ENCODE data around the gene SMG6.

SMG6 gene

DNA sequence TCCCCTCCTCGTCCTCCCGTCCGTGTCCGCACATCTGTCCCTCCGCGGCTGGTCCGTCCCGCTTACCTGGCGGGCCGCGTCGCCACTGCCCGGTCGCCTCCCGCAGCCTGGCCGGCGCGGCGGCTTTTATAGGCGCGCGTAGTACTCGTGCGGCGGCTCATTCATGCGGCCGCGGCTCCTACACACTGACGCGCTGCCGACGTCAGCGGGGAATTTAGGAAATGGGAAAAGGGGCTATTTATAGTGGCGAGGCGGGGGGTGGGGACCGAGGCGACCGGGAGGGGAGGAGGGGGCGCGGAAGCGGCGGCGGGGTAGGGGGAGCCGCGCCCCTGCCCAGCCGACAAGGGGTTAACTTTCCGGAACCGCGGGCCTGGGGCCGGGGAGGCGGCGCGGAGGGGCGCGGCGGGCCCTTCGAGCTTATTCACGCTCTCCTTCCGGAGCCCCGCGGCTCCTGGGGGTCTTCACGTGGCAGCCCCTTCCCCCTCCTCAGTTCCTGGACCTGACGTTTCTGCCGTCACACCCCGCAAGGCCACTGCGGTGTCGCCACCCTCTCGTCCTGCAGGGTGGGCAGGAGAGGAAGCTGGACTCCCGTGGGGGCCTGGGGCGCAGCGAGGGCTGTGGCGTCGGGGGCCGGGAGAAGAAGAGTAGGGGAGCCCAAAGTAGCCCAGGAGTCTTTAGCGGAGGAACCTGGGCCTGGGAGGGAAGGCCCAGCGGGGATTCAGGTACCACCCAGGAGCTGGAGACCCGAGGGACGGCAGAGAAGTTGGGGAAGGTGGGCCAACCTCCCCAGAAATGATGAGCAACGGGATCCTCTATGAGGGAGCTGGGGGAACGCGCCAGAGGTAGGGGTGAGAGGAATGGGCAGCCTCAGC lies 252.3 kb downstream of the SMG6 start:
- H3K79me2 ChIP-seq (ENCODE audit: insufficient read depth, low read length): no peaks in the 10 kb centered on the region
- H3K4me3 ChIP-seq (ENCODE audit: insufficient read depth, low read length, poor library complexity, severe bottlenecking): no peak overlapping the region
- no peaks in the 10 kb centered on the region for H4K20me1 ChIP-seq (ENCODE audit: low read depth, low read length)
- no peak overlapping the region for H2AFZ ChIP-seq (ENCODE audit: low read depth, low read length, severe bottlenecking)
- H3K36me3 ChIP-seq (ENCODE audit: low read length): no peaks in the 10 kb centered on the region
- no peaks in the 10 kb centered on the region for H3K9me3 ChIP-seq (ENCODE audit: insufficient read depth, low read length)
- H3K27ac ChIP-seq (ENCODE audit: low read depth, low read length): no peak overlapping the region
- H3K4me2 ChIP-seq (ENCODE audit: low read depth, low read length, poor library complexity, severe bottlenecking): no peak overlapping the region
- no peaks in the 10 kb centered on the region for H3K27me3 ChIP-seq (ENCODE audit: low read length)
- H3F3A ChIP-seq (ENCODE audit: insufficient read depth): 0 out of 2 replicates have a peak, but pooled peaks cover 9% of the 10 kb centered on the region
- no peak overlapping the region for H3K9ac ChIP-seq (ENCODE audit: low read length)
- no peaks in the 10 kb centered on the region for H3K9me2 ChIP-seq (replicated peaks; ENCODE audit: insufficient read depth, low read length)
- TF ChIP-seq, protein P1, sequence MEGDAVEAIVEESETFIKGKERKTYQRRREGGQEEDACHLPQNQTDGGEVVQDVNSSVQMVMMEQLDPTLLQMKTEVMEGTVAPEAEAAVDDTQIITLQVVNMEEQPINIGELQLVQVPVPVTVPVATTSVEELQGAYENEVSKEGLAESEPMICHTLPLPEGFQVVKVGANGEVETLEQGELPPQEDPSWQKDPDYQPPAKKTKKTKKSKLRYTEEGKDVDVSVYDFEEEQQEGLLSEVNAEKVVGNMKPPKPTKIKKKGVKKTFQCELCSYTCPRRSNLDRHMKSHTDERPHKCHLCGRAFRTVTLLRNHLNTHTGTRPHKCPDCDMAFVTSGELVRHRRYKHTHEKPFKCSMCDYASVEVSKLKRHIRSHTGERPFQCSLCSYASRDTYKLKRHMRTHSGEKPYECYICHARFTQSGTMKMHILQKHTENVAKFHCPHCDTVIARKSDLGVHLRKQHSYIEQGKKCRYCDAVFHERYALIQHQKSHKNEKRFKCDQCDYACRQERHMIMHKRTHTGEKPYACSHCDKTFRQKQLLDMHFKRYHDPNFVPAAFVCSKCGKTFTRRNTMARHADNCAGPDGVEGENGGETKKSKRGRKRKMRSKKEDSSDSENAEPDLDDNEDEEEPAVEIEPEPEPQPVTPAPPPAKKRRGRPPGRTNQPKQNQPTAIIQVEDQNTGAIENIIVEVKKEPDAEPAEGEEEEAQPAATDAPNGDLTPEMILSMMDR (IDR thresholded peaks at IDR 0.05; ENCODE audit: insufficient read depth, low read length, poor library complexity, severe bottlenecking): no peak
- no peak for TF ChIP-seq EZH2phosphoT487 (conservative IDR thresholded peaks at IDR 0.05; ENCODE audit: low read length)

GRCh38 chr17:2050300-2051060 lies 253.1 kb downstream of the SMG6 start:
- TF ChIP-seq, protein P1 (IDR thresholded peaks at IDR 0.05; ENCODE audit: insufficient read depth, low read length, poor library complexity, severe bottlenecking): no peak
- no peak for TF ChIP-seq EZH2phosphoT487 (conservative IDR thresholded peaks at IDR 0.05; ENCODE audit: low read length)
- H3K27me3 ChIP-seq (ENCODE audit: low read length): no peaks in the 10 kb centered on the region

DNA sequence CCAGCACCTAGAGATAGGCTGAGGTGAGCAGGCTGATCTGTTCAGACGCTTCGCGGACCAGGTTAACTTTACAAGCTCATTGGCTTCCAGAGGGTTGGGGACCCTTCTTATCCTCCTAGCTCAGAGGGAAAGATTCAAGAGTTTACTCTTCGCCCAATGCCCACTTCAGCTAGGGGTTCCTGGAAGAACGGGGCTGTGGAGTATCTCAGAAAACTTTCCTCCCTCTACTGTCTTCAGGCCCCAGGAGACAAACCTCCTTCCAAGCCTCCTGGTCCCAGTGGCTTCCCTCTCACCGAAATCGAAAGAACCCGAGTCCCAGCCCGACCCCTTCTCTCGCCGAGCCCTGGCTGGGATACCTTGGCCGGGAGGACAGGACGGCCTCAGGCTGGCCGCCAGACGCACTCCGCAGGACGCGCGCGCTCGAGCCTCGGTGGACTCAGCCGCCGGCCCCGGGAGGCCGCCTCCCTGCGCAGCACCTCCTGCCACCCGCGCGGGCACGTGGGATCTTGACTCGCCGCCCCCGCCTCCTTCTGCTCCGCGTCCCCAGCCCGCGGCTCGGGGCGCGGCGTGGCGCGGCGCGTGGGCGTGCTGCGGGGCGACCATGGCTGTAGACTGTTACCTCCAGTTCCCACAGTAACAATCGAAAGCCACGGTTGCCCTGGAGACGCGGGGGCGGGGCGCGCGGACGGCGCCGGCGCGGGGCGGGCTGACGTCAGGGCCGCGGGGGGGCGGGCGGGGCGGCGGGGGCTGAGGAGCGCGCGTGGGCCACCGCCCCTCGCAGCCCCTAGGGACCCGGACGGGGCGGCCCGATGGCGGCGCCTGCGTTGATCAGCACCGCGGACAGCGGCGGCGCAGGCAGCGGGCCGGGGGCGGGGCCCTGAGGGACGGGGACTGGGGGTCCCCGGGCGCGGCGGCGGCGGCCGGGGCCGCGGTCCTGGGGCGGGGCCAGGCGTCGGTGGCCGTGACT lies 254.0 kb downstream of the SMG6 start:
- H3K27me3 ChIP-seq (ENCODE audit: low read length): no peaks in the 10 kb centered on the region
- TF ChIP-seq, protein P1 (IDR thresholded peaks at IDR 0.05; ENCODE audit: insufficient read depth, low read length, poor library complexity, severe bottlenecking): no peak
- TF ChIP-seq EZH2phosphoT487 (conservative IDR thresholded peaks at IDR 0.05; ENCODE audit: low read length): no peak
- peak overlapping the region; percentile 56 for H3K4me3 ChIP-seq (ENCODE audit: insufficient read depth, low read length, poor library complexity, severe bottlenecking)
- no peaks in the 10 kb centered on the region for H3K79me2 ChIP-seq (ENCODE audit: insufficient read depth, low read length)
- no peaks in the 10 kb centered on the region for H3K36me3 ChIP-seq (ENCODE audit: low read length)
- no peak overlapping the region for H2AFZ ChIP-seq (ENCODE audit: low read depth, low read length, severe bottlenecking)
- no peaks in the 10 kb centered on the region for H4K20me1 ChIP-seq (ENCODE audit: low read depth, low read length)
- H3K9me2 ChIP-seq (replicated peaks; ENCODE audit: insufficient read depth, low read length): no peaks in the 10 kb centered on the region
- no peak overlapping the region for H3K27ac ChIP-seq (ENCODE audit: low read depth, low read length)
- H3K9me3 ChIP-seq (ENCODE audit: insufficient read depth, low read length): no peaks in the 10 kb centered on the region
- peak overlapping the region; percentile 20; the same call in 1 of the 2 replicates for H3K9ac ChIP-seq (ENCODE audit: low read length)
- peaks cover 9% of the 10 kb centered on the region; the same call in 1 of the 2 replicates for H3F3A ChIP-seq (ENCODE audit: insufficient read depth)
- H3K4me2 ChIP-seq (ENCODE audit: low read depth, low read length, poor library complexity, severe bottlenecking): peak overlapping the region; percentile 62

More at GRCh38 chr17:2050300-2051060, 253.1 kb downstream of the SMG6 start:
- Histone ChIP-seq H3F3A (ENCODE audit: insufficient read depth) (0 out of 2 replicates have a peak, but pooled peaks cover 9% of the 10 kb centered on the region), H3K4me3 (ENCODE audit: insufficient read depth, low read length, poor library complexity, severe bottlenecking) (peak overlapping the region; percentile 54), H3K9me3 (ENCODE audit: insufficient read depth, low read length) (no peaks in the 10 kb centered on the region), H3K27ac (ENCODE audit: low read depth, low read length) (no peak overlapping the region), H3K36me3 (ENCODE audit: low read length) (no peaks in the 10 kb centered on the region), H3K4me2 (ENCODE audit: low read depth, low read length, poor library complexity, severe bottlenecking) (peak overlapping the region; percentile 53), H3K9ac (ENCODE audit: low read length) (no peak overlapping the region), H3K9me2 (replicated peaks; ENCODE audit: insufficient read depth, low read length) (no peaks in the 10 kb centered on the region), H3K79me2 (ENCODE audit: insufficient read depth, low read length) (no peaks in the 10 kb centered on the region), H4K20me1 (ENCODE audit: low read depth, low read length) (no peaks in the 10 kb centered on the region), H2AFZ (ENCODE audit: low read depth, low read length, severe bottlenecking) (no peak overlapping the region)
